ENCODE results near the gene RNF40. TPM values are rescaled to one million over a fixed set of nuclear protein-coding genes. Genes with fewer than 3 reads are reported as not detected.

RNF40 gene
- total RNA-seq (2021; fragmentation: NEBNext Ultra II Directional; extraction: Animal tissue kit (Norgen Biotek cat#: 25700)), result 68.7 and 70.8 TPM in 2 replicates
- 36.9 and 38.5 TPM in 2 replicates for polyA plus RNA-seq (2011; rRNA removed)
- 35.0 TPM for polyA plus RNA-seq (2011; cell fraction: cytosol; rRNA removed)
- 113 TPM for polyA plus RNA-seq (2011; cell fraction: nucleus; rRNA removed)
- 48.2 to 55.3 TPM (median 49.7 TPM) in 4 replicates for polyA plus RNA-seq (2012, experiment 1 of 2)
- polyA plus RNA-seq (2012, experiment 2 of 2), result 41.0 TPM
- 25.7 TPM for polyA plus RNA-seq (2013, experiment 1 of 2)
- polyA plus RNA-seq (2013, experiment 2 of 2), result 25.3 TPM
- polyA minus RNA-seq (2011; rRNA and poly(A)+ RNA removed), result 69.9 and 90.6 TPM in 2 replicates
- 33.1 TPM for polyA minus RNA-seq (2011; cell fraction: cytosol; rRNA and poly(A)+ RNA removed)
- 44.6 TPM for polyA minus RNA-seq (2011; cell fraction: nucleus; rRNA and poly(A)+ RNA removed)
- long read RNA-seq, experiment 1, partial matches to known transcripts, result 33 of 38 reads
- long read RNA-seq, experiment 1, other reads (novel, unspliced or antisense), result 5 of 38 reads
- long read RNA-seq, experiment 2, full-length matches to known transcripts, result 3 of 11 reads
- long read RNA-seq, experiment 2, partial matches to known transcripts, result 5 of 11 reads
- long read RNA-seq, experiment 2, other reads (novel, unspliced or antisense), result 3 of 11 reads

DNA sequence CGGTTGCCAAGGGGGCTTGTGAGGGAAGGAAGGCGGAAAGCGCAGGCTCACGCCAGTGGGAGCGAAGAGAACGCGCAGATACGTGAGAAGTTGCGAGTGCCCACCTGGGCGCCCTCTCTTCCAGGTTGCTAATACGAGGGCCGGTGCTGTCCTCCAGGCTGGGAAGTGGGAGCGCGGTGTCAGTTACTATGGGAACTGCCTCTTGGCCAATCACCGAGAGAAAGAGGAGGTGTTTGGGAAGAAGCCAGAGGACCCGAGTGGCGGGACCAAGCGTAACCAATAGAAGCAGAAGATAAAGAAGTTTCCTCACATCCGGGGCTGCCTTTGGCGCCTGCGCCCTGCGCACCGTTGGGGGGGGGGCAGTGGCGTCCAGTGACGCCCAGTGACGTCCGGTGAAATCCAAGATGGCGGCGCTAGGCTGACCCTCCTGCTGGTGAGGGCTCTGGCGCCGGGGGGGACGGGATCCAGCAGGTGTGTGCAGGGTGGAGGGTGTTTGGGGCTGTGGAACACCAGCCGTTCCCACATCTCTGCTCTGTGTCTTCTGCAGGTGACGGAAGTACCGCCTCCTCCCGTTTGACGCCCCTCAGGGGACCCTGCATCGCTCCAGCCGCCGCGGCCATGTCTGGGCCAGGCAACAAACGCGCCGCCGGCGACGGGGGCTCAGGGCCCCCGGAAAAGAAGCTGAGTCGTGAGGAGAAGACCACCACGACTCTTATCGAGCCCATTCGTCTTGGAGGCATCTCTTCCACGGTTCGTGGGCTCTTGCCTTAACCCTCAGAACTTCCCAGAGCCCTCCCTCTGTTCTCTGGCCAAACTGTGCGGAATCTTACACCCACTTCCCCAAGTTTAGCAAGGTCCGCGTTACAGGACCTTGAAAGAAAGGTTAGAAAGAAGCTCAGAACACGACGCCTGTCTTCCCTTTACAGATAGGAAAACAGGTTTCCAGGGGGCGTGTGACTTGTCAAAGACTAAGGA, at the start of gene RNF40, which contains the start of gene CFAP119:
Gene RNF40, plus strand, starts transcription at position 395 of the 975 bp plus-strand sequence. Its CDS starts 224 bp downstream, at position 619.
Gene CFAP119, minus strand, starts transcription at position 135 of the 975 bp plus-strand sequence. CDS start 314 bp downstream, outside the sequence.
- peak within 1 kb of the TSS; percentile 80 to 97 (median 92) for H3K4me3 ChIP-seq (ENCODE audit: extremely low read depth in 1 of 4, insufficient read depth in 2 of 4, low read depth in 3 of 4, low read length in 4 of 4)
- H3K23ac ChIP-seq (ENCODE audit: insufficient read length), result no peak within 1 kb of the TSS
- H4K20me1 ChIP-seq (replicated peaks in 1 of 2; ENCODE audit: control insufficient read depth in 1 of 2, insufficient read depth in 2 of 2, low read length in 2 of 2), result peaks cover 5 to 8% of the 10 kb centered on the region in 2 experiments
- H4K91ac ChIP-seq (replicated peaks; ENCODE audit: insufficient read length, low read length), result peak within 1 kb of the TSS; percentile 94
- H3K27me3 ChIP-seq (replicated peaks in 1 of 4; ENCODE audit: control insufficient read depth in 3 of 4, extremely low read depth in 1 of 4, insufficient read depth in 3 of 4, low read length in 3 of 4), result no peaks in the 10 kb centered on the region; a peak in 1 of 7 replicates
- H3K18ac ChIP-seq (ENCODE audit: extremely low read depth, low read length), result peak within 1 kb of the TSS; percentile 60
- H2AFZ ChIP-seq (ENCODE audit: low read length), result peak within 1 kb of the TSS; percentile 46; the same call in 1 of the 2 replicates
- no peak within 1 kb of the TSS for H2AK5ac ChIP-seq (ENCODE audit: low read depth, low read length)
- POLR2A ChIA-PET (ENCODE audit: partially characterized antibody), result interaction anchor here (0.9 to 9.0 kb wide), 7 partner anchors 7 to 26 kb away, joined by 3 to 92 read pairs (median 21); partner anchors contain the start of gene PHKG2
- CTCF ChIA-PET (ENCODE audit: partially characterized antibody), result interaction anchor here (1.4 to 1.8 kb wide), 2 partner anchors 13 to 16 kb away, joined by 4 to 7 read pairs; no protein-coding TSS in a partner anchor
- peaks cover 4 to 20% of the 10 kb centered on the region in 2 experiments; a peak in 2 of 4 replicates for H3K79me2 ChIP-seq (ENCODE audit: control insufficient read depth in 1 of 2, insufficient read depth in 2 of 2, low read length in 2 of 2)
- peak within 1 kb of the TSS; percentile 50 for H3K56ac ChIP-seq (replicated peaks; ENCODE audit: insufficient read length, low read depth, low read length)
- H3K9me3 ChIP-seq (ENCODE audit: insufficient read depth in 2 of 2, low read depth in 1 of 2, low read length in 1 of 2), result no peaks in the 10 kb centered on the region
- peak within 1 kb of the TSS; percentile 93 for H4K5ac ChIP-seq (ENCODE audit: insufficient read length, low read depth, low read length)
- DNase-seq (ENCODE audit: low read depth in 1 of 2, low spot score in 2 of 2) (peak; percentile 86 to 98), FAIRE-seq (peak; percentile 84)
- H3K79me1 ChIP-seq (ENCODE audit: low read depth, low read length), result peaks cover 3% of the 10 kb centered on the region; the same call in 1 of the 2 replicates
- H3K4ac ChIP-seq (replicated peaks; ENCODE audit: insufficient read length, low read depth, low read length), result no peak within 1 kb of the TSS
- peak within 1 kb of the TSS; percentile 79; the same call in 1 of the 2 replicates for H2BK5ac ChIP-seq (ENCODE audit: low read depth, low read length)
- peak within 1 kb of the TSS; percentile 68 to 94 for H3K4me2 ChIP-seq (ENCODE audit: insufficient read depth in 1 of 2, low read depth in 2 of 2, low read length in 2 of 2)
- H2BK15ac ChIP-seq (ENCODE audit: low read length), result no peak within 1 kb of the TSS
- H2BK12ac ChIP-seq (ENCODE audit: low read depth, low read length), result no peak within 1 kb of the TSS
- peaks cover 0 to 11% (median 2%) of the 10 kb centered on the region in 4 experiments; a peak in 4 of 7 replicates for H3K4me1 ChIP-seq (replicated peaks in 1 of 4; ENCODE audit: control insufficient read depth in 3 of 4, insufficient read depth in 4 of 4, low read length in 3 of 4)
- H2BK20ac ChIP-seq (ENCODE audit: low read length), result no peak within 1 kb of the TSS
- H2BK120ac ChIP-seq (replicated peaks; ENCODE audit: low read depth, low read length), result no peak within 1 kb of the TSS
- peaks cover 14% of the 10 kb centered on the region for H3K23me2 ChIP-seq (ENCODE audit: low read depth, low read length)
- peaks cover 23 to 42% (median 35%) of the 10 kb centered on the region in 4 experiments for H3K36me3 ChIP-seq (ENCODE audit: control insufficient read depth in 2 of 4, insufficient read depth in 4 of 4, low read length in 3 of 4)
- H3K27ac ChIP-seq (ENCODE audit: low read depth, low read length), result peak within 1 kb of the TSS; percentile 88
- peak within 1 kb of the TSS; percentile 97 for H4K8ac ChIP-seq (ENCODE audit: extremely low read depth, insufficient read depth, low read length)
- WGBS, 2 experiments (ENCODE audit: extremely low coverage in 1 of 2, insufficient coverage in 1 of 2, insufficient read length in 1 of 2, insufficient replicate concordance in 2 of 2, low coverage in 1 of 2, low lambda C conversion rate in 2 of 2, missing lambda C conversion rate in 1 of 2), result 1% methylated on average over 52 of the region's 60 CpGs; no CpG with 5 or more reads in 1 of the 2 experiments
- no peak within 1 kb of the TSS for H3K14ac ChIP-seq (ENCODE audit: insufficient read length)
- H3K9ac ChIP-seq (replicated peaks in 1 of 4; ENCODE audit: extremely low read depth in 1 of 4, low read depth in 3 of 4, low read length in 3 of 4), result peak within 1 kb of the TSS; percentile 80 to 89 (median 88)
- TF ChIP-seq CREB1 (IDR thresholded peaks at IDR 0.05) (peak; percentile 91), TAF7 (optimal IDR thresholded peaks at IDR 0.05; ENCODE audit: borderline replicate concordance, low read depth, low read length) (peak; percentile 66), TEAD4 (IDR thresholded peaks at IDR 0.05; ENCODE audit: low read depth, low read length) (no peak), TAF1 (IDR thresholded peaks at IDR 0.05; ENCODE audit: low read depth, low read length) (peak; percentile 90), ZNF274 (IDR thresholded peaks at IDR 0.05; ENCODE audit: borderline replicate concordance, extremely low read depth, low read length) (no peak), SP2 (IDR thresholded peaks at IDR 0.05; ENCODE audit: low read length) (no peak), NRF1 (IDR thresholded peaks at IDR 0.05; ENCODE audit: low read depth, low read length) (peak; percentile 60), SRF (IDR thresholded peaks at IDR 0.05; ENCODE audit: low read depth, low read length) (no peak)

Data from H1 (cell line).